NOMO-1 (cell line): ENCODE data around the gene KPNA2.
"Not testable (repeated sequence)": the region's sequence is repeated elsewhere in the genome, so short reads cannot be mapped to it uniquely, and the experiment has no call there.

Experiments
- DNase-seq, 2 experiments: peaks; one replicate each; lab custom pipeline; 2025; ENCODE audit not compliant: unreplicated experiment in 2 of 2; lab: John Stamatoyannopoulos, UW

KPNA2 gene

GRCh38 chr17:68054296-68054900, 18.9 kb downstream of the KPNA2 start:
- peak; percentile 28 to 39 for DNase-seq

- peak in 1 of 2 experiments; percentile 29 for DNase-seq
Observed at GRCh38 chr17:68057531-68057952, 22.0 kb downstream of the KPNA2 start.

GRCh38 chr17:68060336-68060735, 24.8 kb downstream of the KPNA2 start:
- no peak for DNase-seq

GRCh38 chr17:68061512-68062313, 26.2 kb downstream of the KPNA2 start:
- DNase-seq, result no peak

GRCh38 chr17:68065366-68065765, 29.8 kb downstream of the KPNA2 start:
- DNase-seq, result not testable (repeated sequence)

- not testable (repeated sequence) for DNase-seq
Observed at GRCh38 chr17:68068512-68068911, 33.0 kb downstream of the KPNA2 start.

- not testable (repeated sequence) for DNase-seq
Observed at GRCh38 chr17:68070582-68071444, 35.3 kb downstream of the KPNA2 start.

- DNase-seq, result no peak
Observed at GRCh38 chr17:68074279-68074678, 38.7 kb downstream of the KPNA2 start.

- DNase-seq, result not testable (repeated sequence)
Observed at GRCh38 chr17:68075953-68076607, 40.5 kb downstream of the KPNA2 start.

- peak in 1 of 2 experiments; percentile 14 for DNase-seq
Observed at GRCh38 chr17:68077498-68077897, 42.0 kb downstream of the KPNA2 start.

- DNase-seq, result no peak
Observed at GRCh38 chr17:68080411-68081150, 45.0 kb downstream of the KPNA2 start.

- not testable (repeated sequence) for DNase-seq
Observed at GRCh38 chr17:68081305-68082265, 46.0 kb downstream of the KPNA2 start.

GRCh38 chr17:68085771-68086381, 50.3 kb downstream of the KPNA2 start:
- peak; percentile 71 to 72 for DNase-seq

- DNase-seq, result not testable (repeated sequence)
Observed at GRCh38 chr17:68086666-68087065, 51.1 kb downstream of the KPNA2 start.

GRCh38 chr17:68087131-68087623, 51.6 kb downstream of the KPNA2 start:
- peak in 1 of 2 experiments; percentile 14 for DNase-seq

GRCh38 chr17:68087851-68088250, 52.3 kb downstream of the KPNA2 start:
- no peak for DNase-seq

- peak; percentile 58 to 73 for DNase-seq
Observed at GRCh38 chr17:68089881-68090280, 54.3 kb downstream of the KPNA2 start.

GRCh38 chr17:68094481-68095078, 59.0 kb downstream of the KPNA2 start:
- DNase-seq, result no peak
